H1 (cell line): Measurements from ENCODE around the gene CFDP1. TPM values are rescaled to one million over a fixed set of nuclear protein-coding genes. Genes with fewer than 3 reads are reported as not detected.

Experiments
- CTCF ChIA-PET: fragments of 300-600 bp; sonication (Branson Sonifier 250); formaldehyde crosslinking; loops from one replicate; lab custom pipeline; 2021; ENCODE audit not compliant: partially characterized antibody; lab: Charles Lee
- POLR2A ChIA-PET: fragments of 300-600 bp; sonication (Branson Sonifier 250); formaldehyde crosslinking; loops from one replicate; lab custom pipeline; 2021; ENCODE audit warnings: inconsistent platforms; ENCODE audit not compliant: partially characterized antibody; lab: Charles Lee
- DNase-seq, 2 experiments: peaks; one replicate each; pipeline versions ENCODE4 v3.0.0 to v3.0.0-alpha.2; 2010 to 2022; ENCODE audit warnings: low spot score in 2 of 2, low read depth in 1 of 2, mixed read lengths in 1 of 2
- FAIRE-seq: peaks from 2 replicates; lab custom pipeline; 2011; peaks lifted over from hg19 to GRCh38; lab: Jason Lieb, UNC
- H2AFZ ChIP-seq: 2 replicates; pipeline ENCODE4 v1.8.1; 2012; ENCODE audit warnings: low read length, inconsistent platforms
- H2AK5ac ChIP-seq: 2 replicates; pipeline ENCODE4 v1.6.1; 2013; ENCODE audit warnings: low read depth, low read length
- H2BK120ac ChIP-seq: replicated peaks from 2 replicates; pipeline ENCODE3; 2013; ENCODE audit warnings: low read depth, low read length, inconsistent platforms
- H2BK12ac ChIP-seq: 2 replicates; pipeline ENCODE4 v1.6.1; 2013; ENCODE audit warnings: low read depth, low read length
- H2BK15ac ChIP-seq: 2 replicates; pipeline ENCODE4 v1.6.1; 2013; ENCODE audit warnings: low read length
- H2BK20ac ChIP-seq: 2 replicates; pipeline ENCODE4 v1.6.1; 2013; ENCODE audit warnings: low read length
- H2BK5ac ChIP-seq: 2 replicates; pipeline ENCODE4 v1.6.1; 2013; ENCODE audit warnings: low read depth, low read length
- H3K14ac ChIP-seq: 2 replicates; pipeline ENCODE4 v1.6.1; 2013; ENCODE audit warnings: inconsistent platforms; ENCODE audit not compliant: insufficient read length
- H3K18ac ChIP-seq: 2 replicates; pipeline ENCODE4 v1.6.1; 2013; ENCODE audit warnings: low read length; ENCODE audit errors: extremely low read depth
- H3K23ac ChIP-seq: 2 replicates; pipeline ENCODE4 v1.6.1; 2013; ENCODE audit warnings: inconsistent platforms; ENCODE audit not compliant: insufficient read length
- H3K23me2 ChIP-seq: 2 replicates; pipeline ENCODE4 v1.6.1; 2013; ENCODE audit warnings: low read depth, low read length
- H3K27ac ChIP-seq: 2 replicates; pipeline ENCODE4 v1.6.1; 2011; ENCODE audit warnings: low read depth, low read length, inconsistent platforms
- H3K27me3 ChIP-seq, 4 experiments: replicated peaks in 1 of 4; 1 replicate in 1 of 4; 2 replicates in 3 of 4; pipeline versions ENCODE4 v1.6.1 to v1.8.1; 2011 to 2013; ENCODE audit warnings: low read length in 3 of 4, mild to moderate bottlenecking in 3 of 4, inconsistent platforms in 2 of 4, mixed read lengths in 2 of 4, moderate library complexity in 1 of 4; ENCODE audit not compliant: control insufficient read depth in 3 of 4, insufficient read depth in 3 of 4; ENCODE audit errors: extremely low read depth in 1 of 4
- H3K36me3 ChIP-seq, 4 experiments: 2 replicates each; pipeline versions ENCODE4 v1.6.1 to v1.8.1; 2011 to 2013; ENCODE audit warnings: mild to moderate bottlenecking in 4 of 4, low read length in 3 of 4, moderate library complexity in 2 of 4, control low read depth in 1 of 4, inconsistent platforms in 1 of 4; ENCODE audit not compliant: insufficient read depth in 4 of 4, control insufficient read depth in 2 of 4
- H3K4ac ChIP-seq: replicated peaks from 2 replicates; pipeline ENCODE3; 2013; ENCODE audit warnings: low read length, low read depth, mixed read lengths, inconsistent platforms; ENCODE audit not compliant: insufficient read length
- H3K4me1 ChIP-seq, 4 experiments: replicated peaks in 1 of 4; 1 replicate in 1 of 4; 2 replicates in 3 of 4; pipeline versions ENCODE4 v1.6.1 to v1.8.1; 2011 to 2013; ENCODE audit warnings: low read length in 3 of 4, inconsistent platforms in 2 of 4, mixed read lengths in 1 of 4; ENCODE audit not compliant: insufficient read depth in 4 of 4, control insufficient read depth in 3 of 4
- H3K4me2 ChIP-seq, 2 experiments: 2 replicates each; pipeline versions ENCODE4 v1.6.1 to v1.8.1; 2011 to 2013; ENCODE audit warnings: low read depth in 2 of 2, low read length in 2 of 2, control low read depth in 1 of 2, inconsistent platforms in 1 of 2, mild to moderate bottlenecking in 1 of 2; ENCODE audit not compliant: insufficient read depth in 1 of 2
- H3K4me3 ChIP-seq, 4 experiments: fragments of 200-600, 300-600 bp in 1 of 4; sonication (generic), shearing (Covaris generic), sonication (Bioruptor Twin) in 1 of 4; 2 replicates each; pipeline versions ENCODE4 v1.5.1 to v1.8.1; 2011 to 2016; ENCODE audit warnings: low read length in 4 of 4, low read depth in 3 of 4, control low read depth in 2 of 4, inconsistent platforms in 2 of 4, mild to moderate bottlenecking in 2 of 4, mixed read lengths in 1 of 4, moderate library complexity in 1 of 4; ENCODE audit not compliant: insufficient read depth in 2 of 4; ENCODE audit errors: extremely low read depth in 1 of 4
- H3K56ac ChIP-seq: replicated peaks from 2 replicates; pipeline ENCODE3; 2013; ENCODE audit warnings: low read depth, mild to moderate bottlenecking, mixed read lengths, low read length, inconsistent platforms; ENCODE audit not compliant: insufficient read length
- H3K79me1 ChIP-seq: 2 replicates; pipeline ENCODE4 v1.6.1; 2013; ENCODE audit warnings: low read depth, low read length, control low read depth
- H3K79me2 ChIP-seq, 2 experiments: 2 replicates each; pipeline versions ENCODE4 v1.6.1 to v1.8.1; 2012 to 2013; ENCODE audit warnings: low read length in 2 of 2, mild to moderate bottlenecking in 2 of 2, inconsistent platforms in 1 of 2; ENCODE audit not compliant: insufficient read depth in 2 of 2, control insufficient read depth in 1 of 2
- H3K9ac ChIP-seq, 4 experiments: replicated peaks in 1 of 4; 1 replicate in 1 of 4; 2 replicates in 3 of 4; pipeline versions ENCODE4 v1.6.1 to v1.8.1; 2011 to 2013; ENCODE audit warnings: low read depth in 3 of 4, low read length in 3 of 4, control low read depth in 2 of 4, mild to moderate bottlenecking in 2 of 4, moderate library complexity in 2 of 4, inconsistent platforms in 1 of 4; ENCODE audit errors: extremely low read depth in 1 of 4
- H3K9me3 ChIP-seq, 2 experiments: 2 replicates each; pipeline versions ENCODE4 v1.6.1 to v1.8.1; 2012 to 2013; ENCODE audit warnings: mild to moderate bottlenecking in 2 of 2, moderate library complexity in 2 of 2, control low read depth in 1 of 2, inconsistent platforms in 1 of 2, low read depth in 1 of 2, low read length in 1 of 2, mixed read lengths in 1 of 2; ENCODE audit not compliant: insufficient read depth in 2 of 2
- H4K20me1 ChIP-seq, 2 experiments: replicated peaks in 1 of 2; 2 replicates each; pipeline versions ENCODE3 to v1.8.1; 2011 to 2013; ENCODE audit warnings: inconsistent platforms in 2 of 2, low read length in 2 of 2, mild to moderate bottlenecking in 1 of 2; ENCODE audit not compliant: insufficient read depth in 2 of 2, control insufficient read depth in 1 of 2
- H4K5ac ChIP-seq: 2 replicates; pipeline ENCODE4 v1.6.1; 2013; ENCODE audit warnings: low read length, low read depth, mixed read lengths, inconsistent platforms; ENCODE audit not compliant: insufficient read length
- H4K8ac ChIP-seq: 2 replicates; pipeline ENCODE4 v1.8.0; 2013; ENCODE audit warnings: mild to moderate bottlenecking, moderate library complexity, low read length, inconsistent platforms; ENCODE audit not compliant: insufficient read depth; ENCODE audit errors: extremely low read depth
- H4K91ac ChIP-seq: replicated peaks from 2 replicates; pipeline ENCODE3; 2013; ENCODE audit warnings: low read length, mixed read lengths, inconsistent platforms; ENCODE audit not compliant: insufficient read length
- CTCF ChIP-seq, 3 experiments: IDR thresholded peaks; 1 replicate in 2 of 3; 2 replicates in 1 of 3; pipeline versions ENCODE4 v1.5.1 to v1.6.1; 2011; ENCODE audit warnings: low read length in 3 of 3, mild to moderate bottlenecking in 3 of 3, inconsistent platforms in 2 of 3, low read depth in 1 of 3, moderate library complexity in 1 of 3; ENCODE audit not compliant: insufficient read depth in 1 of 3; ENCODE audit errors: control extremely low read depth in 1 of 3
- HDAC6 ChIP-seq: IDR thresholded peaks from one replicate; pipeline ENCODE4 v1.7.1; 2012; ENCODE audit warnings: low read depth, mild to moderate bottlenecking, inconsistent platforms, low read length, moderate library complexity
- JUN ChIP-seq: IDR thresholded peaks from 2 replicates; pipeline ENCODE4 v1.6.1; 2011; ENCODE audit warnings: low read depth, mild to moderate bottlenecking, improper control_type of control experiment, low read length
- MAFK ChIP-seq: IDR thresholded peaks from 2 replicates; pipeline ENCODE4 v1.6.1; 2012; ENCODE audit warnings: low read depth, mild to moderate bottlenecking, improper control_type of control experiment, low read length
- SIX5 ChIP-seq: IDR thresholded peaks from 2 replicates; pipeline ENCODE4 v1.6.1; 2011; ENCODE audit warnings: mild to moderate bottlenecking, low read depth, low read length
- SP1 ChIP-seq: IDR thresholded peaks from 2 replicates; pipeline ENCODE4 v1.6.1; 2011; ENCODE audit warnings: low read depth, low read length
- SP2 ChIP-seq: IDR thresholded peaks from 2 replicates; pipeline ENCODE4 v1.6.1; 2012; ENCODE audit warnings: mild to moderate bottlenecking, low read length, inconsistent platforms
- TCF12 ChIP-seq: IDR thresholded peaks from 2 replicates; pipeline ENCODE4 v1.6.1; 2011; ENCODE audit warnings: low read depth, mild to moderate bottlenecking, low read length
- WGBS, 2 experiments: shearing (Covaris generic) in 1 of 2; methylation state at CpG; one replicate each; pipeline versions ENCODE4 v1.1.6 to v1.1.7; 2013 to 2015; ENCODE audit warnings: low lambda C conversion rate in 2 of 2, mixed read lengths in 2 of 2, inconsistent platforms in 1 of 2, low coverage in 1 of 2, missing lambda C conversion rate in 1 of 2; ENCODE audit not compliant: insufficient replicate concordance in 2 of 2, insufficient coverage in 1 of 2, insufficient read length in 1 of 2; ENCODE audit errors: extremely low coverage in 1 of 2, missing lambda C conversion rate in 1 of 2; 5-methylcytosine and 5-hydroxymethylcytosine counted together
- polyA plus RNA-seq, 7 experiments: library from polyadenylated mRNA; depleted of rRNA in 3 of 7; stranded (reverse) in 5 of 7; unstranded in 2 of 7; fragments of >200 nt in 5 of 7; fragments of 200-250 nt in 2 of 7; gene quantifications; 1 replicate in 5 of 7; 2 replicates in 1 of 7; 4 replicates in 1 of 7; pipeline versions ENCODE4 v1.2.1 to v1.2.3, GENCODE V29; 2011 to 2013; ENCODE audit warnings: missing spikeins in 2 of 7, mixed read lengths in 2 of 7
- total RNA-seq: library from RNA; stranded (reverse); fragmentation: NEBNext Ultra II Directional; extraction: Animal tissue kit (Norgen Biotek cat#: 25700); gene quantifications from 2 replicates; pipeline ENCODE4 v1.2.1, GENCODE V29; 2021

Gene CFDP1
- total and polyA plus RNA-seq, 2 of the 8 experiments (the other 6 are each of a cell fraction or from before 2014, with no cell fraction given) = 25.5 to 77.3 TPM

GRCh38 chr16:75244844-75245758 lies 188.2 kb downstream of the CFDP1 start:
- Histone ChIP-seq H3K79me2 (peaks cover 23 to 98% of the 10 kb centered on the region in 2 experiments), H3K23me2 (no peaks in the 10 kb centered on the region), H2BK5ac (peak overlapping the region; percentile 36), H3K23ac (no peak overlapping the region), H3K18ac (peak overlapping the region; percentile 71), H3K4me2 (peak overlapping the region; percentile 2 to 55; a peak in 2 of 4 replicates), H2BK12ac (peak overlapping the region; percentile 27; the same call in 1 of the 2 replicates), H3K4me1 (peaks cover 0 to 56% (median 43%) of the 10 kb centered on the region in 4 experiments; a peak in 6 of 7 replicates), H3K79me1 (peaks cover 31% of the 10 kb centered on the region), H2BK20ac (no peak overlapping the region; the same call in 1 of the 2 replicates), H2BK120ac (no peak overlapping the region), H3K27me3 (no peaks in the 10 kb centered on the region), H3K4ac (peak overlapping the region; percentile 44), H4K8ac (no peak overlapping the region), H2AK5ac (no peak overlapping the region; the same call in 1 of the 2 replicates), H3K56ac (peak overlapping the region; percentile 62), H4K5ac (peak overlapping the region; percentile 2), H2BK15ac (peak overlapping the region; percentile 6; the same call in 1 of the 2 replicates), H2AFZ (no peak overlapping the region), H3K9me3 (no peaks in the 10 kb centered on the region), H3K4me3 (no peak overlapping the region), H3K14ac (no peak overlapping the region), H4K91ac (peak overlapping the region; percentile 84), H3K9ac (peak overlapping the region in 1 of 4 experiments; percentile 50; a peak in 4 of 7 replicates), H4K20me1 (peaks cover 42 to 58% of the 10 kb centered on the region in 2 experiments), H3K27ac (peak overlapping the region; percentile 73), H3K36me3 (peaks cover 0 to 25% (median 10%) of the 10 kb centered on the region in 4 experiments; a peak in 6 of 8 replicates)
- POLR2A ChIA-PET = interaction anchor here (0.9 to 22.7 kb wide), 11 partner anchors 5 to 46 kb away, joined by 3 to 375 read pairs (median 4); partner anchors contain the start of gene BCAR1
- 52% methylated on average over 23 of the region's 25 CpGs; no CpG with 5 or more reads in 1 of the 2 experiments for WGBS, 2 experiments
- DNase-seq (peak in 1 of 2 experiments; percentile 70), FAIRE-seq (no peak)
- CTCF ChIA-PET = interaction anchor here (0.6 to 15.7 kb wide), 8 partner anchors 10 to 140 kb away, joined by 3 to 236 read pairs (median 5); no protein-coding TSS in a partner anchor
- 0 out of 4 replicates have a peak, but pooled peaks of 1 of the 3 experiments have one; percentile 5 for TF ChIP-seq CTCF (IDR thresholded peaks at IDR 0.05; ENCODE audit: control extremely low read depth in 1 of 3, insufficient read depth in 1 of 3, low read depth in 1 of 3, low read length in 3 of 3)
- peak; percentile 94 for TF ChIP-seq JUN
- TF ChIP-seq SP2 = no peak
- no peak for TF ChIP-seq SIX5
- peak; percentile 51; the same call in 1 of the 2 replicates for TF ChIP-seq SP1
- no peak for TF ChIP-seq MAFK
- TF ChIP-seq HDAC6 = no peak
- no peak for TF ChIP-seq TCF12
